Measurements from ENCODE around the gene FYTTD1. TPM values are rescaled to one million over a fixed set of nuclear protein-coding genes. Genes with fewer than 3 reads are reported as not detected.
A peak's percentile ranks its signal among the peaks of the same experiment; 100 is the strongest.
"Not testable (repeated sequence)": the region's sequence is repeated elsewhere in the genome, so short reads cannot be mapped to it uniquely, and the experiment has no call there.

The FYTTD1 gene
- total RNA-seq, 2 experiments from 2014 or later = 35.7 to 38.8 TPM

DNA sequence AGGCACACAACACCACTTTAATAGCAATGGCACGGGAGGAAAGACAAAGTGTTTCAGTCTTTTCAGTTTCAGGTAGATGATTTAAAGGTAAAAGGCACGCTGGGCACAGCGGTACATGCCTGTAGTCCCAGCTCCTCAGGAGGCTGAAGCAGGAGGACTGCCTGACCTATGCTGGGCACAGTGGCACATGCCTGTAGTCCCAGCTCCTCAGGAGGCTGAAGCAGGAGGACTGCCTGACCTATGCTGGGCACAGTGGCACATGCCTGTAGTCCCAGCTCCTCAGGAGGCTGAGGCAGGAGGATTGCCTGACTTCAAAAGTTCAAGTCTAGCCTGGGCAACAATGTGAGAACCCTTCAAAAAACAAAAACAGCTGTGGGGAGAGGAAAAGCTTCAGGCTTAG is 21.8 kb upstream of the FYTTD1 start:
- H3K27me3 Mint-ChIP-seq, CTCF ChIA-PET, H3K4me3 Mint-ChIP-seq, H3K9me3 Mint-ChIP-seq, H3K27ac Mint-ChIP-seq, POLR2A ChIA-PET, DNase-seq: not testable (repeated sequence)
- peaks cover 17% of the 10 kb centered on the region for H3K36me3 Mint-ChIP-seq (ENCODE audit: low read depth)
- peaks cover 20% of the 10 kb centered on the region for H3K4me1 Mint-ChIP-seq

DNA sequence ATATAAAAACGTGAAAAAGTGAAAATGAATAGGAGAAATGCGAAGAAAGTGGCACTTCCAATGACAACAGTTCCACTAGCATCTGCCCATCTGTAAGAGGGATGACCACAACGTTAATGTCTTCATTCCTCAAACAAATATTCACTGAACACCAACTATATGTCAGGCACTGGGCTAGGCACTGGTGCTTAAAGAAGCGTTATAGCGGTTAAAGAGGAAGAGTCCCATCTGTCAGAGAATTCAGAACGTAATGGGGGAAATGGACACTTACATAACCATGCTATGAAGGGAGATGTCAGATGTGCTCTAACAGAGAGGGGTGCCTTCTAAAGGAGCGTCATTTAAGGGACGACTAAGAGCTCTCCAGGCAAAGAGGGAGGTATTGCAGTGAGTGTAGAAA is 21.2 kb upstream of the FYTTD1 start:
- Mint-ChIP-seq H3K4me1 (peaks cover 20% of the 10 kb centered on the region), H3K27ac (no peak overlapping the region), H3K27me3 (no peaks in the 10 kb centered on the region), H3K4me3 (no peak overlapping the region), H3K36me3 (ENCODE audit: low read depth) (peaks cover 12% of the 10 kb centered on the region), H3K9me3 (no peaks in the 10 kb centered on the region)
- POLR2A ChIA-PET = no interaction called here
- no peak for DNase-seq
- CTCF ChIA-PET = no interaction called here

DNA sequence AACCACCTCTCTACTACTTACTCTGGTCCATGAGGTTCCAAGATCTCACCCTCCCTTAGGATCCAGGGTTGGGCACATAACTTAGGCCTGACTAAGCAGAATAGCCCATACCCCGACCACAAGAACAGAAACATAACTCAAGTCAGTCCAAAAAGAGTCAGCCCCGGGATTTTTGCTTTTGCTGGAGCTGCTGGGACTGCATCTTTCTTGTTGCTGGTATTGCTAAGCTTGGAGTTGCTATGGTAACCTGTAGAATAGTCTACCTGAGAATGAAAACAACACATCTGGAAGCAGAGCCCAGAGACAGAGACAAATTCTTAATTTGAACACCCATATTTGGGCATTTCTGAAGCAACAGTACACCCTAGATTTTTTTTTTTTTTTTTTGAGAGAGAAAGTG is 19.5 kb upstream of the FYTTD1 start:
- POLR2A ChIA-PET = no interaction called here
- no peak overlapping the region for H3K4me3 Mint-ChIP-seq
- peaks cover 30% of the 10 kb centered on the region for H3K4me1 Mint-ChIP-seq

DNA sequence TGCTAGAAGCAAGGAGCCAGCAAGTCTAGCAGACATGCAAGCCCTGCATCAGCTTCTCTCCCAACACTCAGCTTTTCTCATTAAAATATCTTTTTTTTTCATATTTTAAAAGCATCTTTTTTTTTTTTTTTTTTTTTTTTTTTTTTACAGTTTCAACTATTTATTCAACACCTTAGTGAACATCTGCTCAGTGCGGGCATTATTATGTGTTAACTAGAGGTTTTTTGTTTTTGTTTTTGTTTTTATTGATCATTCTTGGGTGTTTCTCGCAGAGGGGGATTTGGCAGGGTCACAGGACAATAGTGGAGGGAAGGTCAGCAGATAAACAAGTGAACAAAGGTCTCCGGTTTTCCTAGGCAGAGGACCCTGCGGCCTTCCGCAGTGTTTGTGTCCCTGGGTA is 18.9 kb upstream of the FYTTD1 start:
- CTCF ChIA-PET, POLR2A ChIA-PET, DNase-seq, H3K27me3 Mint-ChIP-seq, H3K4me3 Mint-ChIP-seq, H3K9me3 Mint-ChIP-seq: not testable (repeated sequence)
- peaks cover 36% of the 10 kb centered on the region for H3K4me1 Mint-ChIP-seq
- peak overlapping the region; percentile 81 for H3K27ac Mint-ChIP-seq
- H3K36me3 Mint-ChIP-seq (ENCODE audit: low read depth) = peaks cover 16% of the 10 kb centered on the region

More for the DNA sequence above, 19.5 kb upstream of the FYTTD1 start:
- Mint-ChIP-seq H3K36me3 (ENCODE audit: low read depth) (peaks cover 16% of the 10 kb centered on the region), H3K27me3 (no peaks in the 10 kb centered on the region), H3K27ac (no peak overlapping the region), H3K9me3 (no peaks in the 10 kb centered on the region)
- DNase-seq = no peak
- CTCF ChIA-PET = interaction anchor here (0.6 to 1.2 kb wide), 4 partner anchors 9 to 544 kb away, joined by 3 to 5 read pairs (median 4); no protein-coding TSS in a partner anchor

DNA sequence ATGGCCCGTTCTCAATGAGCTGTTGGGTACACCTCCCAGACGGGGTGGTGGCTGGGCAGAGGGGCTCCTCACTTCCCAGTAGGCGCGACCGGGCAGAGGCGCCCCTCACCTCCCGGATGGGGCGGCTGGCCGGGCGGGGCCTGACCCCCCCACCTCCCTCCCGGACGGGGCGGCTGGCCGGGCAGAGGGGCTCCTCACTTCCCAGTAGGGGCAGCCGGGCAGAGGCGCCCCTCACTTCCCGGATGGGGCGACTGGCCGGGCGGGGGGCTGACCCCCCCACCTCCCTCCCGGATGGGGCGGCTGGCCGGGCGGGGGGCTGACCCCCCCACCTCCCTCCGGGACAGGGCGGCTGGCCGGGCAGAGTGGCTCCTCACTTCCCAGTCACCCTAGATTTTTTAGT is 18.2 kb upstream of the FYTTD1 start:
- POLR2A ChIA-PET = not testable (repeated sequence)

DNA sequence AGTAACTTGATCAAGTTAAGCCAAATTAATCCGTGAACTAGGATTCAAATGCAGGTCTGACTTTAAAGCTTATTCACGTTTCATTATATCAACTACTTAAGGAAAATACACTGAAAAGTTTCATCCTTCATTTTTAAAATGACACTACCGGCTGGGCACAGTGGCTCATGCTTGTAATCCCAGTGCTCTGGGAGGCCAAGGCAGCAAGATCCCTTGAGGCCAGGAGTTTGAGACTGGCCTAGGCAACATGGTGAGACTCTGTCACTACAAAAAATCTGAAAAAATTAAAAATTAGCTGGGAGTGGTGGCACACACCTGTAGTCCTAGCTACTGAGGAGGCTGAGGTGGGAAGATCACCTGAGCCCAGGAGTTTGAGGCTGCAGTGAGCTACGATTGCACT is 16.6 kb upstream of the FYTTD1 start:
- H3K4me1 Mint-ChIP-seq = peaks cover 48% of the 10 kb centered on the region

More for the DNA sequence above, 18.2 kb upstream of the FYTTD1 start:
- not testable (repeated sequence) for DNase-seq, H3K4me3 Mint-ChIP-seq, H3K27ac Mint-ChIP-seq, H3K27me3 Mint-ChIP-seq, H3K9me3 Mint-ChIP-seq
- peaks cover 39% of the 10 kb centered on the region for H3K4me1 Mint-ChIP-seq
- CTCF ChIA-PET = interaction anchor here (1.2 kb wide), 1 partner anchor 65 kb away, joined by 3 read pairs; no protein-coding TSS in a partner anchor
- H3K36me3 Mint-ChIP-seq (ENCODE audit: low read depth) = peaks cover 16% of the 10 kb centered on the region

DNA sequence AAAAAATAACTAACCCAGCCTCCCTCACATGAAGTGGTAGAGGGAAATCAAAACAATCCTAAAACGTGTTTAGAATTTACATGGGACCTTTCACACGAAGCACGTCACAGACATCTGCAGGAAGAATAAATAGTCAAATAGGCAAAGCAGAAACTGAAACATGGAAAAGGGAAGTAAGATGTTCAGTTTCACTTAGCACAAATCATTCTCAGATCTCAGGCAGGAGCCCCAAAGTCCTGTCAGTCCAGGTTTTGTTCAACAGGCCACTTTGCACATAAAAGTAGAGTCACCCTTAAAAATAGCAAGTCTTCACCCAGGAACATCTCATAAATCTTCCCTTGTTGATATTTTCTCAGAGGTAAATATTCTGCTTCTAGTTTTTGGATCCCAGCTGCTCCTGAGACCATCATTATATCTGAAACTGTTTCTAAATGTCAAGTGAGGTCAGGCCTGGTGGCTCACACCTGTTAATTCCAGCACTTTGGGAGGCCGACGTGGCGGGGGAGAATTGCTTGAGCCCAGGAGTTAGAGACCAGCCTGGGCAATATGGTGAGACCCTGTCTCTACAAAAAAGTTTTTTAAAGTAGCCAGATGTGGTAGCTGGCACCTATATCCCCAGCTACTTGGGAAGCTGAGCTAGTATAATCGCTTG is 14.9 kb upstream of the FYTTD1 start:
- DNase-seq = no peak
- Mint-ChIP-seq H3K4me1 (peaks cover 43% of the 10 kb centered on the region), H3K36me3 (ENCODE audit: low read depth) (peaks cover 11% of the 10 kb centered on the region), H3K9me3 (no peaks in the 10 kb centered on the region), H3K4me3 (peak overlapping the region; percentile 63), H3K27me3 (no peaks in the 10 kb centered on the region), H3K27ac (peak overlapping the region; percentile 34)
- ChIA-PET CTCF (interaction anchor here (1.7 kb wide), 1 partner anchor 16 kb away, joined by 6 read pairs; no protein-coding TSS in a partner anchor), POLR2A (no interaction called here)

More for the DNA sequence above, 16.6 kb upstream of the FYTTD1 start:
- Mint-ChIP-seq H3K9me3 (no peaks in the 10 kb centered on the region), H3K4me3 (no peak overlapping the region), H3K27me3 (no peaks in the 10 kb centered on the region), H3K27ac (no peak overlapping the region), H3K36me3 (ENCODE audit: low read depth) (peaks cover 16% of the 10 kb centered on the region)
- ChIA-PET POLR2A (no interaction called here), CTCF (interaction anchor here (0.6 to 1.4 kb wide), 3 partner anchors 10 to 139 kb away, joined by 3 to 4 read pairs (median 4); no protein-coding TSS in a partner anchor)
- DNase-seq = no peak

DNA sequence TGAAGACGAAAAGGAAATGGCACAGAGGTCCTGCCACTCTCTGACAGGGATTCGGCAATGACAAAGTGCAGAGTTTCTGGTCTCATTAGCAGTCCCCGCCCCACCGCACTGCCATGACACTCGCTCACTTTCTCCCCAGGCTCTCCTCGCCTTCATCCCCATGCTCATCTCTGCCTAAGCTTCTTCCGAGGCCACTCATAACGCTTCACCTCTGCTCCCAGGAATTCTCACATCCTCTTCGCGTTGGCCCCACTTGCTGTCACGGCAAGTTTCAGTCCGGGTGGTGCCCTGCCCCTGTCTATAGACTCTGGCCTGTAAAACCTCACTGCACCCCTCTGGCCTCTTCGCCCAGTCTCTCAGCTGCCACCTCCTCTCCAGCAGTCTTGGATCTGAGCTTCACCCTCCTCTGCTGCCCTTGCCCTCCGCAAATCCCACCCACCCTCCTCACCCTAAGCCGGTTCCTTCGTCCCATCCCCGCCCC is 13.6 kb upstream of the FYTTD1 start:
- Mint-ChIP-seq H3K4me3 (peak overlapping the region; percentile 87), H3K36me3 (ENCODE audit: low read depth) (peaks cover 9% of the 10 kb centered on the region), H3K4me1 (peaks cover 35% of the 10 kb centered on the region), H3K27me3 (no peaks in the 10 kb centered on the region), H3K27ac (peak overlapping the region; percentile 96), H3K9me3 (no peaks in the 10 kb centered on the region)
- CTCF ChIA-PET = interaction anchor here (0.7 to 1.7 kb wide), 5 partner anchors 10 to 137 kb away, joined by 3 to 6 read pairs (median 3); partner anchors contain the start of gene FYTTD1
- POLR2A ChIA-PET = no interaction called here
- DNase-seq = peak; percentile 57

DNA sequence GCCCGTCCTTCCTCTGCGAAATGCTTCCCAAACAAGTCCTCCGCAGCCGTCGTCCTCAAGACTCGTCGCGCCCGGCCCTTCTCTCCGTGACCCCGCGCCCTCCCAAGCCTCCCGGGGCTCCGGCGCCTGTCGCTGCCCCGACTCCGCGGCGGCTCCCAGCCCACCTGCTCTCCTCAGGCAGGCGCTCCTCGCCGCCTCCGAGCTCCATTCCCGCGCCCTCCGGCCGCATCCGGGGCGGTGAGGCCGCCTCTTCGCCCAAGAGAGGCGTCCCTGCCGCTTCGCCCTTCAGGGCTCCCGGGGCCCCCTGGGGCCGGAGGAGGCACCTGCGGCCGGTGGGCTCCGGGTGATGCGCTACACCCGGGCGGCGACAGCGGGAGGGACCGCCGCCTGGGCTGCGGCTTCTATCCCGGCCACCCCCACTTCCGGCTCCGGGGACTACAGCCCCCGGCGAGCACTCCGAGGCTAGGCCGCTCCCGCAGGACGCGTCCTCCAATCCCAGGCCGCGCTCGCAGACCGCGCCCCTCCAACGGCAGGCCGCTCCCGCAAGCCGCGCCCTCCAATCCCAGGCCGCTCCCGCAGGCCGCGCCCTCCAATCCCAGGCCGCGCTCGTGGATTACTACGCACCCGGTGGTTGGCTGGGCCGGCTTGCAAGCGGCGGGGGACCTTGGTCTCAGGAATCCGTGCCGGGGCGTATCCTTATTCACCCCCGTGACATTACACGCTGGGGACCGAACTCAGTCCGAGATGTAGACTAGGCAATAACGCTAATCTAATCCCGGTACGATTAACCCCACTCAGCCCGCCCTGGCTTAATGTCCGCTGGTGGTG is 13.0 kb upstream of the FYTTD1 start, which contains the start of gene RUBCN:
TSS of gene RUBCN (minus strand) at position 414 of the 828 bp plus-strand sequence. CDS start at position 229, 185 bp downstream.
- Mint-ChIP-seq H3K4me3 (peak within 1 kb of the TSS; percentile 87), H3K27me3 (no peaks in the 10 kb centered on the region), H3K36me3 (ENCODE audit: low read depth) (peaks cover 9% of the 10 kb centered on the region), H3K27ac (peak within 1 kb of the TSS; percentile 96), H3K4me1 (peaks cover 33% of the 10 kb centered on the region), H3K9me3 (no peaks in the 10 kb centered on the region)
- ChIA-PET POLR2A (no interaction called here), CTCF (interaction anchor here (0.7 to 1.7 kb wide), 5 partner anchors 11 to 138 kb away, joined by 3 to 6 read pairs (median 3); partner anchors contain the start of gene FYTTD1)
- peak; percentile 95 for DNase-seq

DNA sequence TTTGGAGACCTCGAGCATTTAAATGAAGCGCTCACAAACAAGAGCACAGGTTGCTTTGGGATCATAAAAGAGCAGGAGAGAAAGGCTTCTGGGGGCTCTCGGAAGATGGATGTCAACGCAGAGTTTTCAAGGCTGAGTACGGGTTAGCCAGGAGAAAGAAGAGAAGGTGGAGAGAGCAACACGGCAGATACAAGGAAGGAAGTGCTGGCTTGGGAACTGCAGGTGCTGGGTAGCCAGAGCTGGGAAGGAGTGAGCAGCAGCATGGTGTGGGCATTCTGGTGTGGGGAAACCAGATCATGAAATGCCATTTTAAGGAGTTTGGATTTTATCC is 12.4 kb upstream of the FYTTD1 start:
- Mint-ChIP-seq H3K4me3 (peak overlapping the region; percentile 87), H3K27me3 (no peaks in the 10 kb centered on the region), H3K36me3 (ENCODE audit: low read depth) (peaks cover 9% of the 10 kb centered on the region), H3K27ac (peak overlapping the region; percentile 89), H3K4me1 (peaks cover 30% of the 10 kb centered on the region), H3K9me3 (no peaks in the 10 kb centered on the region)
- CTCF ChIA-PET = no interaction called here
- no peak for DNase-seq
- POLR2A ChIA-PET = interaction anchor here (0.6 kb wide), 1 partner anchor 195 kb away, joined by 3 read pairs; no protein-coding TSS in a partner anchor

DNA sequence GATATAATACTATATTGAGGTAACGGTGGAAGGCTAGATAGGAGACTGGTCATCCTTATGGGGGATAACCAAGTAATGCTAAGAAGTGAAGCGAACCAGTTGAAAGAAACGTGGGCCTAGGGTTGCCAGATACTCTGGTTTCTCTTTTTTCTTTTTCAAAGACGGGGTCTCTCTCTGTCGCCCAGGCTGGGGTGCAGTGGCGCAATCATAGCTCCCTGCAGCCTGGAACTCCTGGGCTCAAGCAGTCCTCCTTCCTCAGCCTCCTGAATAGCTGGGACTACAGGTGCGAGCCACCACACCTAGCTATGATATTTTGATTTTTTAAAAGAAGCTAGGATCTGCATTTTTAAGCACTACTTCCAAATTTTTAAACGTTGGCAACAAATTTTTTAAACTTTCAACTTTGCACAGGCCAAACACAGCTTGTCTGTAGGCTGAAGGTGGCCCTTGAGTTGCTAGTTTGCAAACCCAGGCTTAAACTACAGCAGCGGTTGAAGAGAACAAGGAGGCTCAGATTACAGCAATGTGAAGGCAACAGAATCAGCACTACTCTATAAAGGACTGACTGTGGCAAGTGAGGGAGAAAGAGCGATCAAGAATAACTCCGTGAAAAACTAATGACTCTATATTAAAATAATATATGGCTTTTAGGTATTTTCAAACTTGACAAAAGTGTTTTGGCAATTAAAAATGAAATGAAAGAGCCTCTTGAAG is 11.8 kb upstream of the FYTTD1 start:
- Mint-ChIP-seq H3K9me3 (no peaks in the 10 kb centered on the region), H3K4me3 (peak overlapping the region; percentile 87), H3K27ac (no peak overlapping the region), H3K36me3 (ENCODE audit: low read depth) (peaks cover 7% of the 10 kb centered on the region), H3K27me3 (no peaks in the 10 kb centered on the region), H3K4me1 (peaks cover 30% of the 10 kb centered on the region)
- POLR2A ChIA-PET = interaction anchor here (0.6 kb wide), 1 partner anchor 196 kb away, joined by 3 read pairs; no protein-coding TSS in a partner anchor
- CTCF ChIA-PET = no interaction called here
- no peak for DNase-seq

DNA sequence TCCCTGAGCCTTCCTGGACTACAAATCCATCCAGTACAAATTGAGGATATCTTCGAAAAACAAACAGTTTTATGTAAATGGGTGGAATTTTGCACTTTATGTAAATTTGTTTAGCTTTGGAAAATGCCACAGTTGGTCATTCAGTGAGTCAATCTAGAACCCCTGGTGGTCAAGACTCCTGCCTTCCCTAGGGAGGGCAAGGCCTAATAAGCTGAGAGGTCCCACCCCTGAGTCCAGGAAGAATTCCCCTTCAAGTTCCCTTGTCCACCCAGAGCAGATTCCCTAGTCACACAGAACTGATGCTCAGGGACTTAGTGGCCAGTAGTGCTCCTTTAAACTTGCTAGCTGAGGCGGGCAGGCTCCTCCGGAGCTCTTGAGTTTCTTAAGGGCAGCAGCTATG is 6.9 kb upstream of the FYTTD1 start:
- Mint-ChIP-seq H3K4me1 (peaks cover 2% of the 10 kb centered on the region), H3K4me3 (no peak overlapping the region), H3K36me3 (ENCODE audit: low read depth) (no peaks in the 10 kb centered on the region), H3K9me3 (no peaks in the 10 kb centered on the region), H3K27ac (no peak overlapping the region), H3K27me3 (no peaks in the 10 kb centered on the region)
- ChIA-PET POLR2A (no interaction called here), CTCF (interaction anchor here (0.5 kb wide), 1 partner anchor 1199 kb away, joined by 3 read pairs; no protein-coding TSS in a partner anchor)
- no peak for DNase-seq

All from activated CD4-positive, alpha-beta T cell treated with anti-CD3 and anti-CD28 coated beads, Interleukin-2, amount 10 ng/mL, durations not matched to agents 7 days and 5 days (primary cell).